Body of pancreas (tissue), 4 donors: Measurements from ENCODE around the gene UBXN10. TPM values are rescaled to one million over a fixed set of nuclear protein-coding genes. Genes with fewer than 3 reads are reported as not detected.
A peak's percentile ranks its signal among the peaks of the same experiment; 100 is the strongest.

Source experiments
- ATAC-seq: fragments of 150-250 bp; one replicate; pipeline ENCODE4 v1.9.1; 2016
- DNase-seq, 4 donors: peaks; one replicate each; pipeline ENCODE4 v3.0.0-alpha.2; 2019
- H3K27ac ChIP-seq, 4 donors: fragments of 200-600 bp; sonication (generic); 1 replicate in 3 of 4; 2 replicates in 1 of 4; pipeline versions ENCODE4 v1.5.1 to v1.6.1; 2016 to 2019; ENCODE audit warnings: mild to moderate bottlenecking in 1 of 4, mixed read lengths in 1 of 4, moderate library complexity in 1 of 4
- H3K27me3 ChIP-seq, 2 donors: fragments of 200-600 bp; sonication (generic); one replicate each; pipeline ENCODE4 v1.6.0; 2016; ENCODE audit warnings: mild to moderate bottlenecking in 1 of 2
- H3K36me3 ChIP-seq, 2 donors: fragments of 200-600 bp; sonication (generic); replicated peaks in 1 of 2; 2 replicates each; pipeline ENCODE4 v1.5.1; 2016; ENCODE audit warnings: low read depth in 2 of 2; ENCODE audit not compliant: insufficient read depth in 1 of 2
- H3K4me1 ChIP-seq: fragments of 200-600 bp; sonication (generic); one replicate; pipeline ENCODE4 v1.6.0; 2016
- H3K4me3 ChIP-seq, 2 donors: fragments of 200-600 bp; sonication (generic); 1 replicate in 1 of 2; 2 replicates in 1 of 2; pipeline ENCODE4 v1.5.1; 2016 to 2019
- H3K9me3 ChIP-seq, 3 donors: fragments of 200-600 bp; sonication (generic); 1 replicate in 2 of 3; 2 replicates in 1 of 3; pipeline ENCODE4 v1.5.1; 2016
- CTCF ChIP-seq, 7 experiments: fragments of 450-650 bp in 4 of 7; fragments of 200-600 bp in 3 of 7; sonication (generic) in 3 of 7; IDR thresholded peaks; one replicate each; pipeline ENCODE4 v1.5.1; 2016 to 2019; ENCODE audit warnings: antibody characterized with exemption in 7 of 7
- POLR2A ChIP-seq, 3 donors: fragments of 450-650 bp; IDR thresholded peaks; one replicate each; pipeline ENCODE4 v1.6.1; 2016; ENCODE audit warnings: antibody characterized with exemption in 3 of 3, mild to moderate bottlenecking in 2 of 3
- WGBS, 2 donors: methylation state at CpG; one replicate each; pipeline ENCODE4 v1.1.5; 2017; 5-methylcytosine and 5-hydroxymethylcytosine counted together
- intact Hi-C: fragments of 100-400 bp; cut with DNase I; formaldehyde crosslinking; loops from one replicate; pipeline ENCODE4 v1.15.1; 2023
- total RNA-seq, 2 donors: library from RNA; depleted of rRNA; stranded (reverse); fragments of >200 nt; gene quantifications; one replicate each; pipeline ENCODE4 v1.1.0, GENCODE V29; 2016

Gene UBXN10
- total RNA-seq, 2 donors from 2014 or later = under 0.01 to 1.0 TPM

GRCh38 chr1:20147846-20148570 is 37.9 kb upstream of the UBXN10 start:
- Histone ChIP-seq H3K36me3 (no peaks in the 10 kb centered on the region), H3K4me1 (peaks cover 10% of the 10 kb centered on the region), H3K4me3 (no peak overlapping the region), H3K27me3 (no peaks in the 10 kb centered on the region), H3K27ac (no peak overlapping the region), H3K9me3 (no peaks in the 10 kb centered on the region)
- TF ChIP-seq CTCF (IDR thresholded peaks at IDR 0.05) (no peak), POLR2A (IDR thresholded peaks at IDR 0.05) (no peak)
- DNase-seq (peak in 1 of 4 donors; percentile 3), ATAC-seq (no peak)
- WGBS, 2 donors = 76% methylated on average over 8 to 13 of the region's 13 CpGs
- intact Hi-C loops = loop anchor here (5.0 kb wide), 1 partner anchor 236 kb away; no protein-coding TSS in a partner anchor

- DNase-seq = peak in 1 of 4 donors; percentile 8
- no peaks in the 10 kb centered on the region for H3K27me3 ChIP-seq
- H3K27ac ChIP-seq = no peak overlapping the region
- H3K9me3 ChIP-seq = no peaks in the 10 kb centered on the region
- TF ChIP-seq CTCF (IDR thresholded peaks at IDR 0.05) = no peak
- no peak for TF ChIP-seq POLR2A (IDR thresholded peaks at IDR 0.05)
- 74 to 82% methylated on average over 6 to 13 of the region's 13 CpGs for WGBS, 2 donors
- intact Hi-C loops = loop anchor here (5.0 kb wide), 1 partner anchor 237 kb away; no protein-coding TSS in a partner anchor
- no peak overlapping the region for H3K4me3 ChIP-seq
- no peaks in the 10 kb centered on the region for H3K36me3 ChIP-seq
- ATAC-seq = no peak
- peaks cover 13% of the 10 kb centered on the region for H3K4me1 ChIP-seq
These were observed 37.1 kb upstream of the UBXN10 start for GRCh38 chr1:20148571-20149500.

GRCh38 chr1:20149601-20150325 is 36.1 kb upstream of the UBXN10 start:
- ATAC-seq (no peak), DNase-seq (peak in 1 of 4 donors; percentile 6)
- TF ChIP-seq POLR2A (IDR thresholded peaks at IDR 0.05) = no peak
- no peak for TF ChIP-seq CTCF (IDR thresholded peaks at IDR 0.05)
- Histone ChIP-seq H3K9me3 (no peaks in the 10 kb centered on the region), H3K36me3 (no peaks in the 10 kb centered on the region), H3K4me3 (no peak overlapping the region), H3K27me3 (no peaks in the 10 kb centered on the region), H3K27ac (no peak overlapping the region), H3K4me1 (peaks cover 19% of the 10 kb centered on the region)
- intact Hi-C loops = loop anchor here (5.0 kb wide), 1 partner anchor 237 kb away; no protein-coding TSS in a partner anchor
- 75 to 80% methylated on average over 26 to 27 of the region's 27 CpGs for WGBS, 2 donors

DNA sequence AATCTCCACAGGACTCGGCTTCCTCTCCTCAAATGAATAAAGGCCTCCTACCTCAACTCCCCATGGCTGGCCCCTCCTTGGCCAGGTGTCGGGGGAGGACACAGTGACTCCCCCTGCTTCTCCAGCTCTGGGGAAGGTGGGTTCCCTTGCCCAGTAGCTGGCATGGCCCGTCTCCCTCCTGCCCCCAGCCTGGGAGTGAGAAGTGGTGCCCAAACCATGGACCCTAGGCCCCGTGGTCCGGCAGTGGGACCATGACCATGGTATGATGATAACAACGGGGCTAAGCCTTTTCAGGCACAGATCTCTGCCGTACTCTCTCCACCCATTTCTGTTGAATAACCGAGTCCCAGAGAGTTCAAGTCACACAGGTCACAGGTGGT is 35.6 kb upstream of the UBXN10 start:
- no peaks in the 10 kb centered on the region for H3K36me3 ChIP-seq
- ATAC-seq (no peak), DNase-seq (peak in 1 of 4 donors; percentile 7)
- WGBS, 2 donors = 74 to 90% methylated on average over 7 of the region's 8 CpGs
- peaks cover 19% of the 10 kb centered on the region for H3K4me1 ChIP-seq
- intact Hi-C loops = no loop called here
- no peak for TF ChIP-seq CTCF (IDR thresholded peaks at IDR 0.05)
- TF ChIP-seq POLR2A (IDR thresholded peaks at IDR 0.05) = no peak
- H3K27ac ChIP-seq = no peak overlapping the region
- H3K9me3 ChIP-seq = no peaks in the 10 kb centered on the region
- no peak overlapping the region for H3K4me3 ChIP-seq
- H3K27me3 ChIP-seq = no peaks in the 10 kb centered on the region
